Prostate gland (tissue), 2 donors: ENCODE results near the gene PWP1. TPM values are rescaled to one million over a fixed set of nuclear protein-coding genes. Genes with fewer than 3 reads are reported as not detected.

Experiments
- DNase-seq: peaks from one replicate; pipeline ENCODE4 v3.0.0-alpha.2; 2019; ENCODE audit warnings: low spot score
- H3K27ac ChIP-seq, 2 donors: fragments of 200-600 bp; sonication (generic); 2 replicates each; pipeline ENCODE4 v1.5.1; 2017 to 2019
- H3K27me3 ChIP-seq: fragments of 200-600 bp; sonication (generic); replicated peaks from 2 replicates; pipeline ENCODE4 v1.5.1; 2019; ENCODE audit not compliant: insufficient read depth
- H3K36me3 ChIP-seq, 2 donors: fragments of 200-600 bp; sonication (generic); 1 replicate in 1 of 2; 2 replicates in 1 of 2; pipeline versions ENCODE4 v1.5.1 to v1.8.1; 2017 to 2019
- H3K4me1 ChIP-seq: fragments of 200-600 bp; sonication (generic); replicated peaks from 2 replicates; pipeline ENCODE4 v1.5.1; 2019
- H3K4me3 ChIP-seq, 2 donors: fragments of 200-600 bp; sonication (generic); 2 replicates each; pipeline ENCODE4 v1.5.1; 2017 to 2019
- H3K9me3 ChIP-seq: fragments of 200-600 bp; sonication (generic); 2 replicates; pipeline ENCODE4 v1.5.1; 2017
- CTCF ChIP-seq, 4 experiments: fragments of 200-600 bp in 2 of 4; fragments of 450-650 bp in 2 of 4; sonication (generic) in 2 of 4; IDR thresholded peaks; 1 replicate in 3 of 4; 2 replicates in 1 of 4; pipeline ENCODE4 v1.5.1; 2016 to 2019; ENCODE audit warnings: antibody characterized with exemption in 4 of 4, mild to moderate bottlenecking in 2 of 4, moderate library complexity in 2 of 4
- POLR2A ChIP-seq: fragments of 450-650 bp; IDR thresholded peaks from one replicate; pipeline ENCODE4 v1.6.1; 2016; ENCODE audit warnings: antibody characterized with exemption, mild to moderate bottlenecking
- POLR2AphosphoS5 ChIP-seq: sonication (generic); formaldehyde crosslinking; IDR thresholded peaks from one replicate; pipeline ENCODE4 v1.6.1; 2017; ENCODE audit warnings: antibody characterized with exemption
- WGBS: methylation state at CpG from one replicate; pipeline ENCODE4 v1.1.5; 2018; 5-methylcytosine and 5-hydroxymethylcytosine counted together
- intact Hi-C: fragments of 100-400 bp; cut with DNase I; formaldehyde crosslinking; loops from one replicate; pipeline ENCODE4 v1.14.2; 2022
- total RNA-seq, 2 donors: library from RNA; depleted of rRNA; stranded (reverse); fragments of >200 nt; gene quantifications; one replicate each; pipeline ENCODE4 v1.1.0, GENCODE V29; 2016

The PWP1 gene
- total RNA-seq, 2 donors from 2014 or later = 49.1 to 55.2 TPM

DNA sequence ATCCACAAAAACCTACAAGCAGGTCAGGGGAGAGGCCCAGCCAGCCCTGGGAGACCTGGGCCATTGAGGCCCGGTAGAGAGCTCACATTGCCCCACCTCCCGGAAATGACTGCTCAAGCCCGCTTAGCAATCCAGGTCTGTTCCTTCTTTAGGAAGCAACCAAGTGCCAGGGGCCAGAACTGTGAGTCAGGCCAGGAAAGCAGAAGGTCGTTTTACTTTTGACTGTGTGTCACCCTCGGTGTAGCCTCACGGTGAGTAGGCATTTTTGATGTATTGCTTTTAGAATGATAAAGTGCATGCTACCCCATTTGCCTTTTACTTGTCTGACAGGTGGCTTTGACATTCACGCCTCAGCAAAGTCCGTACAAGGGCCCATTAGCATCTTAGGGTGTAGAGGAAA is 25.4 kb upstream of the PWP1 start:
- TF ChIP-seq CTCF (IDR thresholded peaks at IDR 0.05) = no peak
- TF ChIP-seq POLR2A = no peak
- no peak for TF ChIP-seq POLR2AphosphoS5
- Histone ChIP-seq H3K27ac (no peak overlapping the region), H3K4me1 (no peaks in the 10 kb centered on the region), H3K36me3 (no peaks in the 10 kb centered on the region), H3K27me3 (no peaks in the 10 kb centered on the region), H3K4me3 (no peak overlapping the region), H3K9me3 (no peaks in the 10 kb centered on the region)
- intact Hi-C loops = no loop called here
- no peak for DNase-seq
- 80% methylated on average over 8 of the region's 8 CpGs for WGBS

- Histone ChIP-seq H3K4me1 (no peaks in the 10 kb centered on the region), H3K9me3 (no peaks in the 10 kb centered on the region), H3K36me3 (no peaks in the 10 kb centered on the region), H3K27ac (no peak overlapping the region), H3K4me3 (no peak overlapping the region), H3K27me3 (no peaks in the 10 kb centered on the region)
- 62% methylated on average over 12 of the region's 12 CpGs for WGBS
- no peak for DNase-seq
- no peak for TF ChIP-seq POLR2A
- TF ChIP-seq POLR2AphosphoS5 = no peak
- TF ChIP-seq CTCF (IDR thresholded peaks at IDR 0.05) = no peak
- intact Hi-C loops = no loop called here
These were observed 24.7 kb upstream of the PWP1 start for GRCh38 chr12:107660861-107661415.

DNA sequence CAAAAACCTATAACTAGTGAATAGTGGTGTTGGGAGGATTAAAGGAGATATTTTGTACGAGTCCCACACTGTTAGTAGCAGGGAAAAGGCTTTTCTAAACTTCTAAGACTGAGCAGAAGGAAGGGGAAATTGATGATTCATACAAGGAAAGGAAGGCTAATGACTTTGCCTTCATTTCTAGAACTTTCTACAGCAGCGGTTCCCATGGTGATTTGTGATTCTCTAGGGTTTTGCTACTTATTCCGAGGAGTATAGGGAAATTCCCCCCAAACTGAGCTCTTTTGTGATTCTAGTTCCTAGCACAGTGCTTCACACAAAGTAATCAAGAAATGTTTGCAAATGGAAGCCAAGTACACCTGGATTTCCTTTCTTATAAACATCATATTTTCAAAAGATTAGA is 23.8 kb upstream of the PWP1 start:
- TF ChIP-seq POLR2AphosphoS5 = no peak
- no peak for TF ChIP-seq POLR2A
- no peak for TF ChIP-seq CTCF (IDR thresholded peaks at IDR 0.05)
- Histone ChIP-seq H3K27ac (no peak overlapping the region), H3K4me3 (no peak overlapping the region), H3K27me3 (no peaks in the 10 kb centered on the region), H3K9me3 (no peaks in the 10 kb centered on the region), H3K36me3 (no peaks in the 10 kb centered on the region), H3K4me1 (no peaks in the 10 kb centered on the region)
- intact Hi-C loops = no loop called here
- 83% methylated on average over 3 of the region's 3 CpGs for WGBS
- no peak for DNase-seq

- H3K4me3 ChIP-seq = no peak overlapping the region
- no peaks in the 10 kb centered on the region for H3K27me3 ChIP-seq
- H3K36me3 ChIP-seq = no peaks in the 10 kb centered on the region
- intact Hi-C loops = no loop called here
- no peaks in the 10 kb centered on the region for H3K4me1 ChIP-seq
- WGBS = 73% methylated on average over 6 of the region's 6 CpGs
- DNase-seq = no peak
- no peak for TF ChIP-seq CTCF (IDR thresholded peaks at IDR 0.05)
- TF ChIP-seq POLR2A = no peak
- TF ChIP-seq POLR2AphosphoS5 = no peak
- H3K9me3 ChIP-seq = no peaks in the 10 kb centered on the region
- no peak overlapping the region for H3K27ac ChIP-seq
These were observed 23.1 kb upstream of the PWP1 start for GRCh38 chr12:107662484-107662883.

GRCh38 chr12:107663277-107663676 is 22.3 kb upstream of the PWP1 start:
- H3K27me3 ChIP-seq = no peaks in the 10 kb centered on the region
- no peak overlapping the region for H3K27ac ChIP-seq
- H3K4me3 ChIP-seq = no peak overlapping the region
- no peaks in the 10 kb centered on the region for H3K4me1 ChIP-seq
- WGBS = 79% methylated on average over 6 of the region's 6 CpGs
- TF ChIP-seq CTCF (IDR thresholded peaks at IDR 0.05) (no peak), POLR2AphosphoS5 (no peak), POLR2A (no peak)
- intact Hi-C loops = no loop called here
- DNase-seq = no peak
- no peaks in the 10 kb centered on the region for H3K9me3 ChIP-seq
- H3K36me3 ChIP-seq = no peaks in the 10 kb centered on the region
